ENCODE data around the gene MTTP.

DNA sequence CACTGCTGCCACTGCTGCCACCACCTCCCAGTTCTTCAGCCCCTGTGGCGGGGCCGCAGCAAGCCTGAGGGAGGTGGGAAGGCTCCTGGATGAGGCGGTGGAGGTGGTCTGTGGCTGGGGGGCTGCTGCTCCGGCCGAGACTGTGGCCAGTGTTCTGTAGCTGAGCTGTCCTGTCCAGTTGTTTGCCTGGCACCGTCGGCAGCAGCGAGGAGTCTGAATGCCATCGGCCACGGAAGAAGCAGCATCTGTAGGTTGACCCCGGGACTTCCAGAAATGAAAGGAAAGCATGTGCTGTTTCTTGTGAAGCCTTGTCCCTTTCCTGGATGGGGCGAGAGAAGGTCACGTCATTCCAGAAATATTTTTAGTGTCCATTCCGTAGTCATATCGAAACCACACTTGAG lies 79.7 kb downstream of the MTTP start:
- TF ChIP-seq, protein P1, sequence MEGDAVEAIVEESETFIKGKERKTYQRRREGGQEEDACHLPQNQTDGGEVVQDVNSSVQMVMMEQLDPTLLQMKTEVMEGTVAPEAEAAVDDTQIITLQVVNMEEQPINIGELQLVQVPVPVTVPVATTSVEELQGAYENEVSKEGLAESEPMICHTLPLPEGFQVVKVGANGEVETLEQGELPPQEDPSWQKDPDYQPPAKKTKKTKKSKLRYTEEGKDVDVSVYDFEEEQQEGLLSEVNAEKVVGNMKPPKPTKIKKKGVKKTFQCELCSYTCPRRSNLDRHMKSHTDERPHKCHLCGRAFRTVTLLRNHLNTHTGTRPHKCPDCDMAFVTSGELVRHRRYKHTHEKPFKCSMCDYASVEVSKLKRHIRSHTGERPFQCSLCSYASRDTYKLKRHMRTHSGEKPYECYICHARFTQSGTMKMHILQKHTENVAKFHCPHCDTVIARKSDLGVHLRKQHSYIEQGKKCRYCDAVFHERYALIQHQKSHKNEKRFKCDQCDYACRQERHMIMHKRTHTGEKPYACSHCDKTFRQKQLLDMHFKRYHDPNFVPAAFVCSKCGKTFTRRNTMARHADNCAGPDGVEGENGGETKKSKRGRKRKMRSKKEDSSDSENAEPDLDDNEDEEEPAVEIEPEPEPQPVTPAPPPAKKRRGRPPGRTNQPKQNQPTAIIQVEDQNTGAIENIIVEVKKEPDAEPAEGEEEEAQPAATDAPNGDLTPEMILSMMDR (IDR thresholded peaks at IDR 0.05) = no peak
- TF ChIP-seq EP300 (IDR thresholded peaks at IDR 0.05) = no peak
- TF ChIP-seq POLR2A (IDR thresholded peaks at IDR 0.05) = no peak

Measured in ovary (tissue), 3 donors.